A549 treated with AZD9567 at 1 μM for 4 hours (cell line): Measurements from ENCODE around the gene MAPK10. TPM values are rescaled to one million over a fixed set of nuclear protein-coding genes. Genes with fewer than 3 reads are reported as not detected.

Source experiments
- total RNA-seq: library from RNA; stranded (reverse); fragments of 200-300 nt; extraction: Qiagen RNA extraction; gene quantifications from 5 replicates; pipeline ENCODE4 v1.2.3, GENCODE V29; 2022; ENCODE audit not compliant: insufficient read depth

MAPK10 gene
- total RNA-seq: 0.23 to 0.37 TPM (median 0.33 TPM) in 4 of 5 replicates, not detected in the other

GRCh38 chr4:86359944-86360478 lies at the start of gene MAPK10:
Gene MAPK10 (minus strand): TSS chr4:86360053.

Other genes with a start within 250 kb of the MAPK10 start
- 3.4 to 10.1 TPM (median 3.9 TPM) in 5 replicates for gene PTPN13, start 234.3 kb upstream of the MAPK10 start, total RNA-seq